Measurements from ENCODE around the gene GBE1.

Gene GBE1

DNA sequence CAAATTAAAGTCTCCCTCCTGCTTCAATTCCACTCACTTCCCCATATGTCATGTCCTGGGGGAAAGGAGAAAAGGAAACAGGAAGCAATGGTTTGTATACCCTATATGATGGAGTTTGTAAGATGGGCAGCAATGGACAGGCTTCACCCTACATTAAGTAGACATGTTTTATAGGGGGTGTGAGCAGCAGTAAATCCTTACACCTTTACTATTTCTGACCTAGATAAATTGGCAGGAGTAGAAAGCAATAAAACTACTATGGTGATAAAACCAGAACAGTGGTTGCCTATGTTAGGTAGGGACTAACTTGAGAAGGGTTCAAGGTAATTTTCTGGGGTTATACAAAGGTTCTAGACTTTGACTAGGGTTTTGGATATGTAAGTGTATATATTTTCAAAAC, 301.7 kb downstream of the GBE1 start:
- no peak for DNase-seq

DNA sequence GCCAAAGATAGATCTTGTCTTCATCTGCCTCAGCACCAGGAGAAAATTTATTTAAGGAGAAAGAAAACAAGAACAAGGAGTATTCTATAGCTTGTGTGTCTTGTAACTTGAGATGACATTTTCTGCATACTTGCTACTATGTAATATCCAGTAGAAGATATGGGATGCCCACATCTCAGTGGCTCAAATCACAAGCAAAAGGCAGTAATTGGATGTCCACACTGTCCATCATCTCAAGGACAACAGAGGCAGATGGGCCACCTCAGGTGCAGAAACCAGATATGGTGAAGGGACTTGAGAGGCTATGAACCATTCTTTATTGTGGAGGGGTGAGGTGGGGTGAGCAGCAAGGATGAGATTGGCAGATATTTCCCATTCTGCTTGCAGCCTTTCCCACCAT, 309.0 kb downstream of the GBE1 start:
- DNase-seq = no peak

DNA sequence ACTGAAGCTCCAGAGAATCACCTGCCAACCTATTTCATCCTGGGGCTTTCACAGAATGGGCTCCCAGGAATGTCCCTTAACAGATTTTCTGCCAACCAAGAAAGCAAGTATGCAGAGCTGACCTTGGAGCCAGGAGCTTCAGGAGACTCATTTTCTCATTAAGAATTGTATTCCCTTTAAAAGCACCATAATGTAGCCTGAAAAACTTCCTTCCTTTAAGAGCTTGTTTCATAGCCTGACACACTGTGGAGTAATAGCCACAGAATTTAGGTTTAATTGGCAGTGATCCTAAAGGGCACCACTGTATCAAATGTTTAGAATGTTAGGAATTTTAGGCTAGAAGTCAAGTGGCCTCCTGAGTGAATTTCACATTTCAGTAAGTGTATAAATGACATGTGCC, 309.8 kb downstream of the GBE1 start:
- DNase-seq = no peak

DNA sequence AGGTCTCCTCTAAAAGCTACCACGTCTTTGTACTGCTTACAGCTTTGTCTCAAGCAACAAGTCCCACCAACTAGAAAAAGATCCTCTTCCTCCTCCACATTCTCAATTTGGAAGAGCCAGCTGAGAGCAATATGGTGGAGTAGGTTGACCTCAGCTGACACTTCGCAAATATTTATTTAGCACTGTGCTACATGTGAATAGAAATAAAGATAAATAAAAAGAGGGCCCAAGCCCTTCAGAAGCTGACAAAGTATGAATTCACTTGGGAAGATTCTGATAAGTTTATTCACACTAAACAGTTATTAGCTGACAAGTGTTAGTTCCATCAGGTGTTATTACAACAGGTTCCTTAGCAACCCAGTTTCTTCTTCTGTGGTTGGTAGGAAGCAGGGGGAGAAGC, 310.3 kb downstream of the GBE1 start:
- no peak for DNase-seq

DNA sequence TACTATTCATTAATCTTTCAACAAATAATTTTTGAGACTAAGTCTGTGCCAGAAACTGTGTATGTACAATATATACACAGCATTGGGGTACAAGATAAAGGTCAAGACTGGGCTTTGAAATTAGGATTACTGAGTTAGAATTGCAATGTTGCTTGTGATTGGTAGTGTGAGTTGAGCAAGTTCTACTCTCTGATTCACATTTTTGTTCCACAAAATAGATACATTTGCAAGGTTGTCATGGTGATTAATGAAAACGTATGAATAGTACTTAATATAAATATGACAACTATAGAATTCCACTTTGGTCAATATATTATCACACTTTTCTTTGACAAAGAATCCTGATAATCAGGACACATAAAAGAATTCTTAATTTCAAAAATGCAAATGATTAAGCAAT, 314.6 kb downstream of the GBE1 start:
- no peak for DNase-seq

DNA sequence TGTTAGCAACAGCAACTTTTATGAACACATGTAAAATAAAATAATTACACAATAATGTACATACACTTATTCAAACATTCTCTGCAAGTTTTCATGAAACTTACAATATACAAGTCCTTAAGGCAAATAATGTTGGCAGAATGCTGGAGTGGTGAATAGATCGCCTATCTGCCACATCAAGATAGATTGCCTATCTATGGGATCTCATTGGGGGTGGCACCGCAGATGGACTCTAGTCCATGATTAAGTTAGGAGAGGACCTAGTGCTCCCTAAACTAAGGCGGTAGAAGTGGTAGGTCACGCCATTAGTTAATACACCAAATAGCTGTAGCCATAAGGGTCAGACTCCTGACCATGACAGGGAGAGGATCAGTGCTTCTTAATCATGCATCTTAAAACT, 315.7 kb downstream of the GBE1 start:
- DNase-seq = no peak

DNA sequence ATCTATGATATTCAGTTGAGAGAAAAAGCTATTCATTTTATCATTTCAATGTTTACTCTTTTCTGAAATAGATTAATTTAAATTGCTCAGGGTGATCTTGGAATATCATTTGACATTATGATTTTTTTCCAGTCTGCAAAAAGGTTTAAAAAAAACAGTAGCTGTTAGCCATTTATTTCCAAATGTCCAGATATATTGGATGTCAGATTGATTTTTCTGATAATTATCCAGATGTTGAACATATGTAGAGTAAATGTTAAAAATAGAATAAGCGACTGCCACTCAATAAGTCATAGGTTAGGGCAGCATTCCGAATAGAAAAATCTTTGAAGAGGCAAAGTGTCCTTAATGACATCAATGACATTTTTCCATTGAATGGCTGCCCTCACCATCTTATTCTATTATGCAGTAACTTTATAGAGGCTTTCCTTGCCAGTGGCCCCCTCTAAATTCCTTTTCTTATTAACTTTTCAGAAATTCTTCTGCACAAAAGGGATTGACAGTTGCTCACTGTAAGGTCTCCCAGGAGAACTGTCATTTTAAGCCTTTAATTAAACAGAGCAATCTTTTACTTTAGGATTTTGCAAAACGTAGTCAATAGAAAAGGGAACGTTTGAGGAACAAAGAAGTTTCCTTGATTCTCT, 316.5 kb downstream of the GBE1 start:
- DNase-seq = no peak

DNA sequence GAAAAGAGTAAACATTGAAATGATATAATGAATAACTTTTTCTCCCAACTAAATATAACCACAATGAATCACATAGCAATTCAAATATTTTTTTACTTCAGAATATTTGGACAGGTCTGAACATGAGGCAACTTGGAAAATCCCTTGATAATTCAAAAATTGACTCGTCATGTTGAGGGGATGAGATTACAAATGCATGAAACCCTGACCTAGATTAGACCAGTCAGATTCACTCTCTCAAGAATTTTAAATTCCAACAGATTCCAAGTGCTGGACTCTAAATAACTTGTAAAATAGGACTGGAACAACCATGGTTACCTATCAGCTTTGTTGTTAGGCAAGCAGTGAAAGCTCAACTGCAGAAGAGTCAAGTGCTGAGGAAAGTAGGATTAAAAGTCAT, 317.5 kb downstream of the GBE1 start:
- no peak for DNase-seq

DNA sequence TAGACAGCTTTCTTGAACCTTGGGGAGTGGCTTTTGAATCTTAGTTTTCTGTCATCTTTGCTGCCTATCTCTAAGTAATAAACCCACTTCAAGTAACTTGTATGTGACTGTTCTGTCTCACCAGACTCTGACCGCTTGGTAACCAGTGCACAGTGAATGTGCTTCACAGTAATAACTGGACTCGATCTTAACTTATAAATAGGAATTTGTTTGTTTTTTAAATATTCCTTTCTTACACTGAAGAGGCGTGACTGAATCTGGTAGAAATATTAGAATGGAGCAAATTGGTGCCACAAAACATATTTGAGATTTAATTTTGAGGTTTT, 318.0 kb downstream of the GBE1 start:
- DNase-seq = no peak

DNA sequence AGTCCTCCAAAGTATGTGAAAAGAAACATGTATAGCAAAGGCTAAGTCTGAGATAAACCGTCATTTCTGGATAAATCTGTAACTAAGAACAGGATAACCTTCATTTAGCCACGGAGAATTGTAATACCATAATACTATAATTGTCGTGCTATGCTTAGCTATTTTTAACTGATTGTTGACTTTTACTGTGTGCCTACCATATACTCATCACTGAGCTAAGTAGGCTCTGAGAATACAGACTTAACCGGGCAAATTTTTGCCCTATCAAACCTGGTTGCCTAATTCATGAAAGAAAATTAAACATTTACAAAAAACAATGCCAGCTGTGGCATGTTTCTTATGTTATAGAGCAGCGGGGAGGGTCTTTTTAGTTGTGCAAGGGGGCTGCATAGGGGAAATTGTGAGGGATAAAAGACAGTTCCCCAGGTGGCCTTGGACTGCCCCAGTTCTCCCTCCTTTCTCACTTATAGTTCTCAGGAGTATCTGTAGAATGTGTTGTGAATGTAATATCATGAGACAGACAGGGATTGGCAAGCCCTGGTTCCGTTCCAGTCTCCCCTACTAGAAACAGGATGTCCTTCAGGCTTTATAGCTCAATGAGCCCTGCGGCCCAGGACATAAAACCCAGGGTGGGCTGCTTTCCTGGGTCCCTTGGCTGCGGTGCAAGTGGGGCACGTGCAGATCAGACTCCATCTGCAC, 318.5 kb downstream of the GBE1 start:
- no peak for DNase-seq

DNA sequence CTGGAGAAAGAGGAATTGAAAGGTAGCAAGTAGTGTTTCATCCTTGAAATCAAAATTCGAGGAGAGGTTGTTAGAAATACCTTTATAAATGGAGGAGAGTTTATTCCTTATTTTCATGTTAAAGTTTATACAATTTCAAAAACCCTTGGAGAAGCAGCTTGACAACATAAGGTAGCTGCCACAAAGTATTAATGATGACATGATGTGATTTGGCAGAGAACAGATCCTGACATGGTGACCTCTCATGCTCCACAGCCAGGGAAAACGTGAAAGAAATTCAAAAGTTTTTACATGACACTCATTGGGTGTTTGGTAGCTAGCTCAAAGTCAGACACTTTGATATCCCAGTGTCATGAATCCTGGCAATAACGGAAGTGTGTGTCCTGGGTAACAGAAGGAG, 320.8 kb downstream of the GBE1 start:
- no peak for DNase-seq

All from central memory CD4-positive, alpha-beta T cell (primary cell).